EL (cell line): ENCODE results near the gene RRP12.
A peak's percentile ranks its signal among the peaks of the same experiment; 100 is the strongest.
"Not testable (repeated sequence)": the region's sequence is repeated elsewhere in the genome, so short reads cannot be mapped to it uniquely, and the experiment has no call there.

Source experiments
- DNase-seq: peaks from one replicate; pipeline ENCODE4 v3.0.0-alpha.2; 2016

Gene RRP12

DNA sequence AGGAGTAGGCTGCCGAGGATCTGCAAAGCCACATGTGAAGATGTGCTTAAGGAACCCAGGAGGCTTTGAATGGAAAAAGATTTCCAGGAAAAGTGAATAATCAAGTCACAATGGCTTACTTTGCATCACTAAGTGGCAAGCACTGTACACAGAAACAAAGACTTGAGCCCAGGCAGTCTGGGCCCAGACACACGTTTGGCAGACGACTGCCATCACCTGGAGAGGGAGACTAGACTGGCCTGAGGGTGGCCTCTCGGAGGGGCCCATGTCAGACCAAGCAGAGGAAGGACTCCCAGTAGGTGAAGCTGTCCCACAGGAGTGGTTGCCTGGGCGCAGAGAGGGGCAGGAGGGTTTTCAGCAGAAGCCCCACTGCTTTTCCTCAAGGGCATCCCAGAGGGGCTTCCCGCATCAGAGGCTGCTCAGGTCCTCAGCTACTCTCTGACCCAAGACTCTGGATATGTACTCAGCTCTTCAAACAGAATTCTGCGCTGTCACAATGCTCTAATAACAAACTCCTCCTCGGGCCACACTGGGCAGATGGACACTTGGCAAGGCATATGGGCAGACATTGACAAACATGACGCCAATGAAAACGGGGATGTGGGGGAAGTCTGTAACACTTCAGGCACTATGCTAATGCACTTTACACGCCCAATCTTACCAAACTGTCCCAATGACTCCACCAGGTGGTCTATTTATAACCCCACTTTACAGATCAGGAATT lies 38.7 kb downstream of the RRP12 start:
- DNase-seq: no peak

DNA sequence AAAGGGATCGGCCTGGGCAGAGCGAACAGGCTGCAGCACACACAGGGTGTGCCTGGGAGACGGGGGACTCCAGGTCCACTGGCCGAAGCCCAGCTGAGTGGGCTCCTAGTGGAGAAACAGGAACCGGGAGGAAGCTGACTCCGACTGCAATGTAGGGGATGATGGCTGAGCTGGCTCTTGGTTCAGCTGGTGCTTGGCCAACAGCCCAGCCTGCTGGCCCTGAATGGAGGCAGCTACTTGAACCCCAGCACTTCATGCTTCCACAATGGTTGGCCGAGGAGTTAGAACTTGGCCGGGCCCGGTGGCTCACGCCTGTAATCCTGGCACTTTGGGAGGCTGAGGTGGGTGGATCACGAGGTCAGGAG lies 39.6 kb downstream of the RRP12 start:
- DNase-seq: no peak

DNA sequence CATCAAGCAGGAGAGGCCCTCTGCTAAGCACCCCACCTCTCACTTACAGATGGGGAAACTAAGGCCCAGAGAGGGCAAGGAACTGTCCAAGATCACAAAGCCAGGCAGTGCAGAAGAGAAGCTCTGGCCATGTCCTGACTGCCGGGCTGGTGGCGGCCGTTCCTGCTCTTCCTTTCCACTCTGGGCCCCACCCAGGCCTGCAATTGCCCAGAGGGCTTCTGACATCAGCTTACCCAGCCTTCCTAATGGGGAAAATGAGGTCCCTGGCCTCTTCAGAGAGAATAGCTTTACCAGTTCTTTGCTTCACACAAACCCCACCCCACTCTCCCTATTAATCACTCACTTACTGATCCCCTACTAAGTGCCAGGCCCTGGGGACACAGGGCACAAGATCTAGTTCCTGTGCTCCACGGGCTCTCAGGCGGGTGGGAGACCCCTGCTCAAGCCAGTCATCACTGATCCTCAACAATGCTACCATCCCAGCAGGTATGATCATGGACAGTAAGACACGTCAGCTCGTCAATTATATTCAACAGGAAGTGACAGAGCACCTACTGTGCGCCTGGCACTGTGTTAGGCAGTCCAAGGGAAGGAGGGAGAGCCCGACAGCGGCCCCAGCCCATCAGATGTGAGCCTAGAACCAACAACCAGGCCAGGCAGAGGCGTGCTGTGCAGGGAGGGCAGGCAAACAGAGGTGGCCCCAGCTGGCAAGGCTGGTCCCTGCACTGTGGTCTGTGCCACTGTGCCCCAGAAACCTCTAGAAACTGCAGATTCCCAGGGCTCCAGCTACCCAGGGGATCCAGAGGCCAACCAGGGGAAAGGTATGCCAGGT lies 40.2 kb downstream of the RRP12 start:
- DNase-seq: no peak

DNA sequence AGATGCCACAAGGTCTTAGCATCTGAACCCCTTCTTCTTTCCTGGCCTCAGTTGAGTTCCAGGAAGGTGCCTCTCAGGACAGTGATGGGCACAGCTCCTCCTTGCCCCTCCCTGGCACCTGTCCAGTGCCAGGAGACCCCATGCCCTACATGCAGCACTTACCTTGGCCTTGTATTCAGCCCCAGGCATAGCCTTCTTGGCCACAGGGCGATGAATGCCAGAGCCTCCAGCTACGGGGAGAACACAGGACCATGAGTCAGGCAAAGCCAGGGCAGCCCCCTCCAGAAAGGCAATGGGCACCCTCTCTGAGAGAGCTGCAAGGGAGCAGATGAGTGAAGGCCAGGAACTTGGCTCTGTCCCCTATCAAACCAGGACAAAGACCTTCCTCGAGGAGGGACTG lies 42.4 kb downstream of the RRP12 start:
- no peak for DNase-seq

DNA sequence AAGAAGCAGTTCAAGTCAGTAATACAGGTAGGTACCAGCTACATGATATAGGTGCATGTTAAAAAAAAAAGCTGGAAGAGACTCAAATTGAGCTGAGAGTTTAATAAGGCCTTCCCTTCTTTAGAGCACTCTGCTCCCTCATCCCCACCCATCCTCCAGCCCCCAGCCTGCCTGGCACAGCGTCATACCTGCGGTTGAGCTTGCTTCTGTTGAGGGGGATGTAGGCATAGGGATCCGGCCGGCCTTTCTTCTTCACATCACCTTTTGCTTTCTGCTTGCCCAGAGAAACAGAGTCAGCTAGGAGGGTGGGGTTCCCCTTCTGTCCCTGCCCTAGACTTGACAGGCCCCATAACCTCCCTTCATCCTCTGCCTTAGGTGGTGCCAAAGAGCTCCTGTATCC lies 42.8 kb downstream of the RRP12 start:
- no peak for DNase-seq

DNA sequence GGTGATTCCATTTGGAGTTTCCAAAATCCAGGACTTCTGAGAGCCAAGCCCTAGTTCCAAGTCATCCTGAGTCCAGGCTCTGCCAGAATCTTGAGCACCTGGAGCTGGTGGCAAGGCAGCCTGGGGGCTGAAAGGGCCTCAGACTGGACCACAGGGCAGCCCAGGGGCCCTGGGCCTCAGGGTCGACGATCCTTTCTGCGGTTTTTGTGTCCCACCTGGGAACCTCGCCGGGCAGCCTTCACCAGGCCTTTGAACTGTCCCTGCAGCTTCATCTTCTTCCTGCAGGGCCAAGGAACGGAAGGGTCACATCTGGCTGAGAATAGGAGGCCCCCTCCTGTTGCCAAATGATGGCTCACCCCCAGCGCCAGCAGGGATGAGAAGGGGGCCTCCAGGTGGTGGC lies 44.2 kb downstream of the RRP12 start:
- DNase-seq: no peak

DNA sequence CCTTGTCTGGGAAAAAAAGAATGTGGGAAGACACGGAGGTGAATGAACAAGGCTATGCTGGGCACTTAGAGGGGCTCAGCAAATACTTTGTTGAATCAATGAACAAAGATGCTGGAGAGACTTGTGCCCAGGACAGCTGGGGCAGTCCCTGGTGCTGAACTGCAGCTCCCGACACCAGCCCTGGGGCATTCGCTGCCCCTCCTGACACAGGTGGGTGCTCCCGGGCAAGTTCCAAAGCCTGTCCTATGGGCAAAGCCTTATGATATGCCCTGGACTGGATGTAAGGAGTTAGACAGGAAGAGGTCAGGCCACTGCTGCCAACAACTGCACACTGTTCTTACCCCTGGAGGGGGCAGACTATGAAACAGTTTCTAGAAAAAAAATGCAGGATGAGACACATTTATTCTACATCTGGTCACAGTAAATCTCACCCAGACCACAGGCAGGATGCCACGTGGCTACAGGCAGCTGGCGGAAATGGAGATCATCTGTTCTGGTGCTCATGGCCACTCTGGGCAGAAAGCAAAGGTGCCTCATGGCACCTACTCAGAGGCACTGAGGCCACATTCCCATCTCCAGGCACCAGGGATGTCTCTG lies 44.7 kb downstream of the RRP12 start:
- peak; percentile 24 for DNase-seq

DNA sequence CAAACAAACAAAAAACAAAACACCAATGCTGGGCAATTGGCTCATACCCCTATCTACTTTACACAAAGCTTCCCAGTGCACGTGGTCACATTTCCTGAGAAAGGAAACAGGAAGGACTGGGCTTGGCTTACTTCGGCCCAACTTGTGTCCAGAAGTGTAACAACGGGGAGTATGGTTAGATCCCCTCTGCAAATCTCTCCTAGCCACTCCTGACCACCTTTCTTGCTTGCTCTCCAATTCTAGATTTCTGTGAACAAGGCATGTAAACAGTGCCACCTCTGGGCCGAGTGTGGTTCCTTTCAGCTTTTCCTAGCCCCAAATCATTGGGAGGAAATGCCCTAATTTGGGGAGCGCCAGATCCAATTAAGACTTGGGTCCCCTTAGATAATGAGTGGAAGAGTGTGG lies 45.6 kb downstream of the RRP12 start:
- DNase-seq: no peak

DNA sequence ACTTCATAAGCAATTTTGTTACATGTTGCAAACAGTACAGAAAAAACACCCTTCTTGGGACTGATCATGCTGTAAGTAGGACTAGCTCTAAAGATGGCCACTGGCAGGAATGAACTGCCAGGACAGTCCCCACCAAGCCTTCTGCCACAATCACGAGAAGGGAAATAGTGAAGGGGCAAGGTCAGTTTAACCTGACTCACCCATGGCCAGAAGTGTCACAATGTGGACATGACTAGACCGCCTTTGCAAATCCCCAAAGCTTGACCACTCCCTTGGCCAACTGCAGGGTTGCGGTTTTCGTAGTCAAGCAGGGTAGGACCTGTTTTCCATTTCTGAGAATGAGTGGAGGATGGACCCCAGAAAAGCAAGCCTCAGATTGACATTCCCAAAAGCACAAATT lies 47.2 kb downstream of the RRP12 start:
- no peak for DNase-seq

DNA sequence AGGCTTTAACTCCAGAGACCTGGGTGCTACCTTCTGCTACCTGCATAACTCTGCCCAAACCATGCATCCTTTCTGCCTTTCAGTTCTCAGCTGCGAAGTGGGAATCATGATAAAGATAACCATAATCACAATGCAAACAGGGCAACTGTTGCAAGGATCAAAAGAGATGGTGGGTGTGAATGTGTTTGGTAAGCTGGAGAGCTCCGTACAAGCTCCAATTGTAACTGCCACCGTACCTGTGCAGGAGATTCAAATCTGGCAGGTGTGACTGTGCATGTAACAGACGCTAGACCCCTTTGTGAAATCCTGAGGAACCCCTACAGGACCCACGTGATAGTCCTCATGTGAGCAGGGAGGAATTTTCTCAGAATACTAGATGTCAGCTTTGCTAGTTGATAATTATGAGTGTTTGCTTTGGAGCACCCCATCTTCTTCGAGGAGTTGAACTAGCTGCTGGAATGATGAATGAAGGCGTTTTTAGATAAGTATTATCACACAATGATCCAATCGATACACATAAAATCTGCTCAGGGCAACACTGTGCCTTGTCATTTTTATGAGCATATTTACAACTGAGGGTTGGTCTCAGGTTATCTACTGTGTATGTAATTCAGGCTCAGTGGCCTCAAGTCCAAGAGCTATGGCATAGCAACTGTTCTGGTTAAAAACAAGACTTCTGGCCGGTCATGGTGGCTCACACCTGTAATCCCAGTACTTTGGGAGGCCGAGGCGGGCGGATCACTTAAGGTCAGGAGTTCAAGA lies 51.2 kb downstream of the RRP12 start:
- no peak for DNase-seq

DNA sequence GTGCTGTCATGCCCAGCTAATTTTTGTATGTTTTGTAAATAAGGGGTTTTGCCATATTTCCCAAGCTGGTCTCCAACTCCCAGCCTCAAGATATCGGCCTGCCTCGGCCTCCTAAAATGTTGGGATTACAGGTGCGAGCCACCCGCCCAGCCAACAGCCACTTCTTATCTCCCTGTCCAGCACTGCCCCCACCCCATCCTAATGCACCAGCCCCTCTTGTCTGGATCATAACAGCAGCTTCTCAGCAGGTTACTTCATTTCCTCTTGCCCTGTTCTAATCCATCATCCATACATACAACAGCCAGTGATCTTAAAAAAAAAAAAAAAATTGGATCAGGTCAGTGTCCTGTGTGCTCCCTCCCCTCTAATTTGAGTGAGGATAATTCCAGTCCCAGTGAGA lies 53.8 kb downstream of the RRP12 start:
- no peak for DNase-seq

DNA sequence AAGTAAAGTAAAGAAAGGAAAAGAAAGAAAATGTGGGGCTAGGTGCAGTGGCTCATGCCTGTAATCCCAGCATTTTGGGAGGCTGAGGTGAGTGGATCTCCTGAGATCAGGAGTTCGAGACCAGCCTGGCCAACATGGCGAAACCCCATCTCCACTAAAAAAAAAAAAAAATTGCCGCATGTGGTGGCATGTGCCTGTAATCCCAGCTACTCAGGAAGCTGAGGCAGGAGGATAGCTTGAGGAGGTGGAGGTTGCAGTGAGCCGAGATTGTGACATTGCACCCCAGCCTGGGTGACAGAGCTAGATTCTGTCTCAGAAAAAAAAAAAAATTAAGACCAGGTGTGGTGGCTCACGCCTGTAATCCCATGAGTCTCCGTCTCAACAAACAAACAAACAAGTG lies 57.5 kb downstream of the RRP12 start:
- DNase-seq: not testable (repeated sequence)

DNA sequence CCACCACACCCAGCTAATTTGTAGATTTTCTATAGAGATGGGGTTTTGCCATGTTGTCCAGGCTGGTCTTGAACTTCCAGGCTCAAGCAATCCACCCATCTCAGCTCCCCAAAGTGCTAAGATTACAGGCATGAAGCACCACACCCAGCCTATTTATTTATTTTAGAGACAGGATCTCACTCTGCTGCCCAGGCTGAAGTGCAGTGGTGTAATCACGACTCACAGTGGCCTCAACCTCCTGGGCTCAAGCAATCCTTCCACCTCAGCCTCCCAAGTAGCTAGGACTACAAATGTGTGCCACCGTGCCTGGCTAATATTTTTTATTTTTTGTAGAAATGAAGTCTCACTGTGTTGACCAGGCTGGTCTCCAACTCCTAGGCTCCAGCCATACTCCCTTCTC lies 59.7 kb downstream of the RRP12 start:
- DNase-seq: no peak

DNA sequence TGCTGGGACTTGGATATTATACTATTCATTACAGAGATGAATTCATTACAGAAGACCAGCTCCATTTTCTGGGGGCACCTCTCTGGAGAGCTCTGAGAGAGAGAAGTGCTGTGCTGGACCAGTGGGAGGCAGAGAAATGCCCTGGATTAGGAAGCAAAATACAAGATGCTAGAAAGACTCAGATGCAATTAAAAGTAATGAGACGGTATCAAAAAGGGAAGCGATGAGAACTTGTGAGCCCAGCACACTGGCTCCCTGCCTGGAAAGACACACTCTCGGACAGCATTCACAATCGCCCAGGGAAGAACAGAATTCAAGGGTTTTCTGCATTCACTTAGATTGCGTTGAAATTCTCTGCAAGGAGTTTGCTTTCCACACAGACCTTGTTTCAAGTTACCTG lies 63.1 kb downstream of the RRP12 start:
- no peak for DNase-seq

DNA sequence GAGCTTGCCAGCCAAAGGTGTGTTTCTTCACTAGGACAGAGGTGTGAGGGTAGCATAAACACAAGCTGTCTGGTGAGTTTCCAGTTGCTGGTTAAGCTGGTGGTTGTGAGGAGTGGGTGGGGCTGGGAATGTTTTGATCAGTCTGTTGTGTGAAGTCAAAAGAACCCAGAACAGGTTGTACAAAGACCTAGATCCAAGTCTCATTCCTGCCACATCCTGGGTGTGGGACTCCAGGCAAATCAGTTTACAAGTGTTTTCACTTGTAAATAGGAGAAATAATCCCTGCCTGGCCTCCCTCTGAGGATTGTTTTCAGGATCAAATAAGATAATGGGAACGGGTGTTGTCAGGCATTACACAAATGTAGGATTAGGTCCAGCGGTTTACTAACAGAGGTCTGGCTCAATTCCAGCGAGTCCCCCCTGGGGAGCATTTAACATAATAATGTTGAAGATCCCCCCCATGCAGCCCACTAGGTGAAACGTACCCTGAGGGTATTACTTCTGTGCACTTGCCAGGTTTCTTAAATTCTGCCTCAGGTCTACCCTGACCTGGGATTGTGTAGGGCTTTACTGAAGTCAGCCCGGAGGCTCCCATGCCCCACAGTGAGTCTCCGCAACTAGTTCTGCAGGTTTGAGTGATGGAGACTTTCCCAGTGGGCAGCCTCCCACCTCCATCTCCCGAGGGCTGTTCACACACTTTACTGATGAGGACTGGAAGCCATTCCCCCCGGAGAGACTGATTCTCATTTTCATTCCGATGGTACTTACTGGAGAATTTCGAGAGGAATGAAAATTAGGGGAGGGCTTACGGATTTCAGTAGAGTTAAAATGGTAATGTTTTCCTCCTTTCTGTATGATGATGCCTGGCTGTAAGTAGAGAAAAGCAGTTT lies 64.0 kb downstream of the RRP12 start:
- no peak for DNase-seq

DNA sequence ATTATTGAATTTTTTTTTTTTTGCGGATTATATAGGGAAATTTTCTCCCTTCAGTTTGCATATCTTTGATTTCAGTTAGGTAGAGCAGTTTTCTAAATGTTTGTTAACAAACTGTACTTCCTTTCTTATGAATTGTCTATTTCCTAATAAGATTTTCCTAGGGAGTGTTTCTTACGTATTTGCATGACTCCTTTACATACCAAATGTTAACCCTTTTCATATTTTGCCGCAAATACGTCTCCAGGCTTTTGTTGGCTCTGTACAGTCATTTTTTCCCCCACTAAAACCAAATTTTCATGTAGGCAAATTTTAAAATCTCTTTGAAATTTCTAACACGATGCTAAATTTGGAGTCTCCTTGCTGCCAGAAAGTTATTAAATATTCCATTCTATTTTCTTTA lies 64.7 kb downstream of the RRP12 start:
- no peak for DNase-seq

DNA sequence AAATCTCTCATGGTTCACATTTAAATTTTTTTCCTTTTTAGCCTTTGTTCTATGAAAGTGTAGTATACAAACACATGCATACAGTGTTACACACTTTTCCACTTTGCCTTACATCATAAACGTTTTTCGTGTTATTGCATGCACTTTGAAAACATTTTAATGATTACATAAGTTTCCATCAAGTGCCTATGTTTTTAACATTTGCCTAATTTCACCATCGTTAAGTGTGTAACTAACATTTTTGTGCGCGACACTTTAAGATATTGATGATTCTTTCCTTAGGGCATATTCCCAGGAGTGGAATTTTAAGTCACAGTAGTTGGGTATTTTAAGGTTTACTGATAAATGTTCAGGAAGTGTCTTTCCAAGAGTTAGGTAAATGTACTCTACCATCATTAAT lies 65.1 kb downstream of the RRP12 start:
- no peak for DNase-seq

DNA sequence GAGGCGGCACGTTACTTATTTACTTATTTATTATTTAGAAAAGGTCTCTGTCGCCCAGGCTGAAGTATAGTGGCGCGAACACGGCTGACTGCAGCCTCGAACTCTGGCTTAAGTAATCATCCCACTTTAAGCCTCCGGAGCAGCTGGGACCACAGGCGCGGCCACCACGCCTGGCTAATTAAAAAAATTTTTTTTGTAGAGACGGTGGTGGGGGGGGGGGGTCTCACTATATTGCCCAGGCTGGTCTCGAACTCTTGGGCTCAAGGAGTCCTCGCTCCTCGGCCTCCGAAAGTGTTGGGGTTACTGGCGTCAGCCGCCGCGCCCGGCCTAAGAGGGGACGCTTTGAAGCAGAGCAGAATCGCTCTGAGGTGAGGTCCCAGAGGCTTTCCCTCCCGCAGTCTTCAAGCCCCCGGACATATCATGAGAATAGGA lies 65.9 kb downstream of the RRP12 start:
- no peak for DNase-seq

DNA sequence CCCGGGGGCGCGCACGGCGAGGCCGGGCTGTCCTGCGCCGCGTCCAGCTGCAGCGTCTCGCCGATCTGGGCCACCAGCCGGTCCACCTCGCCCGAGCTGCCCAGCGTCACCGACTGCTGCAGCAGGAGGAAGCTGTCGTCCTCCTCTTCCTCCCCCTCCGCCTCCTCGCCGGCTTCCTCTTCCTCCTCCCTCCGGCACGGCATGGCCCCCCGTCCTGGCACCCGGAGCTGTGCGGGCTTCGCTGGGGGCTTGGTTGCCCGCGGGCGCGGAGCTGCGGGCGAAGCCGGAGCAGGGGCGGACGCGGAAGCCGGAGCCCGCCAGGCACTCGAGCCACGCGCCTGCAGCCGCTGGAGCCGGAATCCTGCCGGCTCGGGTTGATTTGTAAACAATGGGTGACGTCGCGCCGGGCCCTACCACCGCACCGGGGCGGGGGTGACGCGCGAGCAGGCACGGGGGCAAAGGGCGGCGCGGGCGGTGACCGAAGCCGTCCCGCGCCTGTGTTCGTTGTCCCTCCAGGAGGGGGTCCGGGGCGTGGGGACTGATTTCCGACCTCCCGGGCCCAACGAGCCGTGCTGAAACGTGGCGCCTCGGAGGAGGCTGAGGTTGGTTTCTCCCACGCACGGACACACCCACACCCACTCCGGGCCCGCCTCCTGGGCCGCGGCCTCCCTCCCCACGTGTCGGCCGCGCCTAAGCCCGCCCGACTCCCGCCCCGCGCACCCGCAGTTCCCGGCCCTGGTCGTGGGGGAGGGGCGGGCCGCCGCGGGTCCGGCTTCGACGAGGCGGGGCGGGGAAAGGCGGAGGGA lies 66.6 kb downstream of the RRP12 start, which contains the start of gene FRAT2:
Gene FRAT2, minus strand, starts transcription at position 360 of the 806 bp plus-strand sequence. Its CDS starts 157 bp downstream, at position 203.
- peak; percentile 89 for DNase-seq

DNA sequence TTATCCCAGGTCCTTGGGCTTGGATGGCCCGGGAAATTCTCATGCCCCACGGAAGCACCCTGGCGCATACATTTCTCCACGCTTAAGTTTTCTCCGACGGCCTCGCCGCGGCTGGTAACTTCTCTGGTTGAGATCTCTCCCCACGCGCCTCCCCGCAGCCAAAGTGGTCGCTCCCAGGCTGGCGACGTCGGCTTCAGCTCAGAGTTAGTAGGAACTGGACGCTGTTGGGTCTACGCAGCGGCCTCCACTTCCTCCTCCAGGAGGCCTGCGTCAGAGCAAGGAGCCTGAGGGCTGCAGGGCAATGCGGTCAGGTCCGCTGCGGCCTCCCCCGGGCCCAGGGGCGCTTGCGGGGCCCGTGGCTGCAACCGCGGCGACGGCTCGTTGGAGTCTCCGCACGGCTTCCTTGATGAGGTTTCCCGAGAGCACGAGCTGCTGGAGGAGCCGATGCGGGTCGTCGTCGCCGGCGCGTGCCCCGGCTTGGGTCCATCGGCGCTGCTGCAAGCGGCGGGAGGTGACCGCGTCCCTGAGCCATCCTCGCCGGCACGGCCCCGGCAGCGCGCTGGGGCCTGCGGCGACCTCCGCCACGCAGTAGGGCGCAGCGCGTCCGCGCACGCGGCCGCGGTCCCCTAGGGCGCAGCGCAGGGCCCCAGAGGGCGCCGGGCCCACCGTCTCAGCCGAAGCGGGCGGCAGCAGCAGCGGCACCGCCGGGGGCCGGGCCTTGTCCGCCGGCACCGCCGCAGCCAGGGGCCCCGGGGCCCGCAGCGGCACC lies 67.4 kb downstream of the RRP12 start:
- DNase-seq: peak; percentile 58

DNA sequence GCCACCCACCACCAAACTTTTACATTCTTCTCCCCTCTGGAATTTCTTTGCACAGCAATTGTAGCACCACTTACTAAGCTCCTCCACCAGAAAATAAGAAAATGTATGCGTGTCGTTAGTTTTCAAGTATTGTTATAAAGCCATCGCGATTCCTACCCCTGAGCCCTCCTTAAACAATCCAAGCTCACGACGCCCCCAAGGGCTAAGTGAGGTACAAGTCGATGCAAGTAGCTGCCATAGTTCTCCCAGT lies 67.9 kb downstream of the RRP12 start:
- peak; percentile 54 for DNase-seq
